Epithelial cell of esophagus (primary cell): ENCODE data around the gene FTSJ3.
A peak's percentile ranks its signal among the peaks of the same experiment; 100 is the strongest.

Experiments used
- DNase-seq: peaks from one replicate; pipeline ENCODE4 v3.0.0; 2010; ENCODE audit warnings: low read depth
- H3K4me3 ChIP-seq: 2 replicates; pipeline ENCODE4 v1.5.1; 2011; ENCODE audit warnings: mild to moderate bottlenecking, low read length, control low read depth
- CTCF ChIP-seq: IDR thresholded peaks from 2 replicates; pipeline ENCODE4 v1.5.1; 2011; ENCODE audit warnings: low read depth, mild to moderate bottlenecking, low read length, control low read depth, inconsistent platforms; ENCODE audit not compliant: insufficient read depth; ENCODE audit errors: missing control alignments

Gene FTSJ3

GRCh38 chr17:63783522-63783921 lies 43.9 kb downstream of the FTSJ3 start:
- no peak for TF ChIP-seq CTCF
- DNase-seq: no peak
- no peak overlapping the region for H3K4me3 ChIP-seq

GRCh38 chr17:63780928-63781327 lies 46.5 kb downstream of the FTSJ3 start:
- no peak for TF ChIP-seq CTCF
- no peak for DNase-seq
- H3K4me3 ChIP-seq: no peak overlapping the region

- no peak for TF ChIP-seq CTCF
Observed at GRCh38 chr17:63780507-63780906, 47.0 kb downstream of the FTSJ3 start.

GRCh38 chr17:63775420-63775819 lies 52.0 kb downstream of the FTSJ3 start:
- TF ChIP-seq CTCF: no peak
- H3K4me3 ChIP-seq: peak overlapping the region; percentile 91
- peak; percentile 3 for DNase-seq

More at GRCh38 chr17:63780507-63780906, 47.0 kb downstream of the FTSJ3 start:
- peak; percentile 84 for DNase-seq
- no peak overlapping the region for H3K4me3 ChIP-seq

- TF ChIP-seq CTCF: no peak
- DNase-seq: peak; percentile 34
- H3K4me3 ChIP-seq: peak overlapping the region; percentile 91
Observed at GRCh38 chr17:63774969-63775265, 52.5 kb downstream of the FTSJ3 start.

GRCh38 chr17:63774141-63774968 lies 53.1 kb downstream of the FTSJ3 start, which contains the start of gene DDX42:
Gene DDX42 (plus strand): TSS chr17:63774170. CDS start chr17:63787050, 12,880 bp downstream.
- peak within 1 kb of the TSS; percentile 91 for H3K4me3 ChIP-seq
- DNase-seq: peak; percentile 58
- TF ChIP-seq CTCF: peak; percentile 17
